T-helper 1 cell treated with Interleukin-12 subunit alpha and Interleukin-12 subunit beta and Interleukin-4 antibody, amounts not matched to agents 30 μg/mL and 1 μg/mL, for 36 hours (primary cell): Measurements from ENCODE around the gene ZNF804A.
"Not testable (repeated sequence)": the region's sequence is repeated elsewhere in the genome, so short reads cannot be mapped to it uniquely, and the experiment has no call there.

Experiments used
- H3K27ac Mint-ChIP-seq: one replicate; pipeline ENCODE4 v1.8.0; 2021; ENCODE audit warnings: mild to moderate bottlenecking, mixed read lengths
- H3K27me3 Mint-ChIP-seq: one replicate; pipeline ENCODE4 v1.8.0; 2021; ENCODE audit warnings: low read depth, mixed read lengths
- H3K36me3 Mint-ChIP-seq: one replicate; pipeline ENCODE4 v1.8.0; 2021; ENCODE audit warnings: low read depth, mixed read lengths
- H3K4me1 Mint-ChIP-seq: one replicate; pipeline ENCODE4 v1.8.0; 2021; ENCODE audit warnings: low read depth, mixed read lengths
- H3K4me3 Mint-ChIP-seq: one replicate; pipeline ENCODE4 v1.8.0; 2021; ENCODE audit warnings: mild to moderate bottlenecking, moderate library complexity, mixed read lengths
- H3K9me3 Mint-ChIP-seq: one replicate; pipeline ENCODE4 v1.8.0; 2021; ENCODE audit warnings: mixed read lengths

ZNF804A gene

GRCh38 chr2:184860744-184861143 lies 262.4 kb downstream of the ZNF804A start:
- no peaks in the 10 kb centered on the region for H3K36me3 Mint-ChIP-seq
- H3K27me3 Mint-ChIP-seq, result no peaks in the 10 kb centered on the region
- H3K27ac Mint-ChIP-seq, result no peak overlapping the region
- H3K9me3 Mint-ChIP-seq, result peaks cover 14% of the 10 kb centered on the region
- no peaks in the 10 kb centered on the region for H3K4me1 Mint-ChIP-seq
- H3K4me3 Mint-ChIP-seq, result no peak overlapping the region

- H3K27me3 Mint-ChIP-seq, result no peaks in the 10 kb centered on the region
- no peaks in the 10 kb centered on the region for H3K4me1 Mint-ChIP-seq
- H3K36me3 Mint-ChIP-seq, result no peaks in the 10 kb centered on the region
- no peaks in the 10 kb centered on the region for H3K9me3 Mint-ChIP-seq
- no peak overlapping the region for H3K4me3 Mint-ChIP-seq
- H3K27ac Mint-ChIP-seq, result no peak overlapping the region
These were observed 276.9 kb downstream of the ZNF804A start for GRCh38 chr2:184875212-184875611.

GRCh38 chr2:184875911-184876310 lies 277.6 kb downstream of the ZNF804A start:
- Mint-ChIP-seq H3K27ac (no peak overlapping the region), H3K27me3 (no peaks in the 10 kb centered on the region), H3K4me3 (no peak overlapping the region), H3K4me1 (no peaks in the 10 kb centered on the region), H3K9me3 (no peaks in the 10 kb centered on the region), H3K36me3 (no peaks in the 10 kb centered on the region)

- H3K36me3 Mint-ChIP-seq, result no peaks in the 10 kb centered on the region
- no peak overlapping the region for H3K4me3 Mint-ChIP-seq
- no peaks in the 10 kb centered on the region for H3K27me3 Mint-ChIP-seq
- H3K9me3 Mint-ChIP-seq, result no peaks in the 10 kb centered on the region
- no peak overlapping the region for H3K27ac Mint-ChIP-seq
- no peaks in the 10 kb centered on the region for H3K4me1 Mint-ChIP-seq
These were observed 279.6 kb downstream of the ZNF804A start for GRCh38 chr2:184877909-184878308.

- Mint-ChIP-seq H3K4me3 (no peak overlapping the region), H3K36me3 (no peaks in the 10 kb centered on the region), H3K9me3 (no peaks in the 10 kb centered on the region), H3K27me3 (no peaks in the 10 kb centered on the region), H3K4me1 (no peaks in the 10 kb centered on the region), H3K27ac (no peak overlapping the region)
These were observed 281.3 kb downstream of the ZNF804A start for GRCh38 chr2:184879671-184880070.

GRCh38 chr2:184886585-184886984 lies 288.3 kb downstream of the ZNF804A start:
- H3K9me3 Mint-ChIP-seq, result peaks cover 16% of the 10 kb centered on the region
- not testable (repeated sequence) for H3K4me3 Mint-ChIP-seq, H3K27me3 Mint-ChIP-seq, H3K36me3 Mint-ChIP-seq, H3K4me1 Mint-ChIP-seq, H3K27ac Mint-ChIP-seq

GRCh38 chr2:184890311-184890710 lies 292.0 kb downstream of the ZNF804A start:
- Mint-ChIP-seq H3K36me3 (no peaks in the 10 kb centered on the region), H3K27ac (peak overlapping the region; percentile 50), H3K9me3 (peaks cover 15% of the 10 kb centered on the region), H3K27me3 (no peaks in the 10 kb centered on the region), H3K4me3 (peak overlapping the region; percentile 7), H3K4me1 (peaks cover 3% of the 10 kb centered on the region)

- Mint-ChIP-seq H3K4me1 (no peaks in the 10 kb centered on the region), H3K9me3 (no peaks in the 10 kb centered on the region), H3K27ac (no peak overlapping the region), H3K4me3 (no peak overlapping the region), H3K36me3 (no peaks in the 10 kb centered on the region), H3K27me3 (no peaks in the 10 kb centered on the region)
These were observed 306.7 kb downstream of the ZNF804A start for GRCh38 chr2:184904991-184905390.

- H3K27ac Mint-ChIP-seq, result no peak overlapping the region
- H3K9me3 Mint-ChIP-seq, result no peaks in the 10 kb centered on the region
- no peak overlapping the region for H3K4me3 Mint-ChIP-seq
- H3K4me1 Mint-ChIP-seq, result no peaks in the 10 kb centered on the region
- H3K36me3 Mint-ChIP-seq, result no peaks in the 10 kb centered on the region
- H3K27me3 Mint-ChIP-seq, result no peaks in the 10 kb centered on the region
These were observed 307.8 kb downstream of the ZNF804A start for GRCh38 chr2:184906160-184906559.

GRCh38 chr2:184906709-184907108 lies 308.4 kb downstream of the ZNF804A start:
- Mint-ChIP-seq H3K27me3 (no peaks in the 10 kb centered on the region), H3K9me3 (no peaks in the 10 kb centered on the region), H3K4me3 (no peak overlapping the region), H3K4me1 (no peaks in the 10 kb centered on the region), H3K27ac (no peak overlapping the region), H3K36me3 (no peaks in the 10 kb centered on the region)

- Mint-ChIP-seq H3K27me3 (no peaks in the 10 kb centered on the region), H3K4me3 (no peak overlapping the region), H3K9me3 (peaks cover 3% of the 10 kb centered on the region), H3K27ac (no peak overlapping the region), H3K36me3 (no peaks in the 10 kb centered on the region), H3K4me1 (no peaks in the 10 kb centered on the region)
These were observed 310.6 kb downstream of the ZNF804A start for GRCh38 chr2:184908966-184909365.

- no peak overlapping the region for H3K27ac Mint-ChIP-seq
- H3K4me3 Mint-ChIP-seq, result no peak overlapping the region
- H3K9me3 Mint-ChIP-seq, result peaks cover 8% of the 10 kb centered on the region
- no peaks in the 10 kb centered on the region for H3K27me3 Mint-ChIP-seq
- no peaks in the 10 kb centered on the region for H3K4me1 Mint-ChIP-seq
- no peaks in the 10 kb centered on the region for H3K36me3 Mint-ChIP-seq
These were observed 322.2 kb downstream of the ZNF804A start for GRCh38 chr2:184920451-184920965.

GRCh38 chr2:184921676-184922075 lies 323.3 kb downstream of the ZNF804A start:
- Mint-ChIP-seq H3K36me3 (no peaks in the 10 kb centered on the region), H3K27me3 (no peaks in the 10 kb centered on the region), H3K4me1 (no peaks in the 10 kb centered on the region), H3K27ac (no peak overlapping the region), H3K9me3 (peaks cover 17% of the 10 kb centered on the region), H3K4me3 (no peak overlapping the region)

GRCh38 chr2:184923751-184924150 lies 325.4 kb downstream of the ZNF804A start:
- no peak overlapping the region for H3K27ac Mint-ChIP-seq
- H3K27me3 Mint-ChIP-seq, result no peaks in the 10 kb centered on the region
- no peaks in the 10 kb centered on the region for H3K4me1 Mint-ChIP-seq
- no peak overlapping the region for H3K4me3 Mint-ChIP-seq
- peaks cover 20% of the 10 kb centered on the region for H3K9me3 Mint-ChIP-seq
- no peaks in the 10 kb centered on the region for H3K36me3 Mint-ChIP-seq

- H3K4me1 Mint-ChIP-seq, result no peaks in the 10 kb centered on the region
- no peak overlapping the region for H3K27ac Mint-ChIP-seq
- no peaks in the 10 kb centered on the region for H3K27me3 Mint-ChIP-seq
- H3K4me3 Mint-ChIP-seq, result no peak overlapping the region
- peaks cover 16% of the 10 kb centered on the region for H3K9me3 Mint-ChIP-seq
- no peaks in the 10 kb centered on the region for H3K36me3 Mint-ChIP-seq
These were observed 328.7 kb downstream of the ZNF804A start for GRCh38 chr2:184927040-184927439.

GRCh38 chr2:184936761-184937160 lies 338.4 kb downstream of the ZNF804A start:
- no peaks in the 10 kb centered on the region for H3K36me3 Mint-ChIP-seq
- H3K27me3 Mint-ChIP-seq, result no peaks in the 10 kb centered on the region
- peaks cover 4% of the 10 kb centered on the region for H3K9me3 Mint-ChIP-seq
- no peak overlapping the region for H3K27ac Mint-ChIP-seq
- no peaks in the 10 kb centered on the region for H3K4me1 Mint-ChIP-seq
- no peak overlapping the region for H3K4me3 Mint-ChIP-seq
